Measurements from ENCODE around the gene SPR.
A peak's percentile ranks its signal among the peaks of the same experiment; 100 is the strongest.

DNA sequence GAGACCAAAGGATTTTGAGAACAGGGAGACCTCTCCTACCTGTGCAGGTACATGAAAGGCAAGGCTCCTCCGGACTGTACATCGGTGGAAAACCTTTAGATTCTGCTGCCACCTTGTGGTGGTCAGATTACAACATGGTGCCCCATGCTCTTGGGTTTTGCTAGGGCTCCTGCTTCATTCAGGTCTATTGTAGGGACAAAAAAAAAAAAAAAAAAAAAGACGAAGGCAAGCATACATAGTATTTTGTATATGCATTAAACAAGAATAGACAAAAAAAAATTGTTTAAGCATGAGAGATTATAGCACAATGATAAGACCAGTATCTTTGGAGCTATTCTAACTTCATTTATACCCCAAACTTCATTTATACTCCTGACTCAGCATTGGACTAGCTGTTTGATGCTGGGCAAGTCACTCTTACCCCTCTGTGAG lies 27.4 kb upstream of the SPR start:
- TF ChIP-seq, protein P1, sequence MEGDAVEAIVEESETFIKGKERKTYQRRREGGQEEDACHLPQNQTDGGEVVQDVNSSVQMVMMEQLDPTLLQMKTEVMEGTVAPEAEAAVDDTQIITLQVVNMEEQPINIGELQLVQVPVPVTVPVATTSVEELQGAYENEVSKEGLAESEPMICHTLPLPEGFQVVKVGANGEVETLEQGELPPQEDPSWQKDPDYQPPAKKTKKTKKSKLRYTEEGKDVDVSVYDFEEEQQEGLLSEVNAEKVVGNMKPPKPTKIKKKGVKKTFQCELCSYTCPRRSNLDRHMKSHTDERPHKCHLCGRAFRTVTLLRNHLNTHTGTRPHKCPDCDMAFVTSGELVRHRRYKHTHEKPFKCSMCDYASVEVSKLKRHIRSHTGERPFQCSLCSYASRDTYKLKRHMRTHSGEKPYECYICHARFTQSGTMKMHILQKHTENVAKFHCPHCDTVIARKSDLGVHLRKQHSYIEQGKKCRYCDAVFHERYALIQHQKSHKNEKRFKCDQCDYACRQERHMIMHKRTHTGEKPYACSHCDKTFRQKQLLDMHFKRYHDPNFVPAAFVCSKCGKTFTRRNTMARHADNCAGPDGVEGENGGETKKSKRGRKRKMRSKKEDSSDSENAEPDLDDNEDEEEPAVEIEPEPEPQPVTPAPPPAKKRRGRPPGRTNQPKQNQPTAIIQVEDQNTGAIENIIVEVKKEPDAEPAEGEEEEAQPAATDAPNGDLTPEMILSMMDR (IDR thresholded peaks at IDR 0.05; ENCODE audit: low read length): peak; percentile 68
- TF ChIP-seq EZH2 (IDR thresholded peaks at IDR 0.05; ENCODE audit: borderline replicate concordance, low read length): no peak

Data from OCI-LY1 (cell line).